Nephron progenitor cell (in vitro differentiated cells): ENCODE measurements around the gene BAZ1B.
"Not testable (repeated sequence)": the region's sequence is repeated elsewhere in the genome, so short reads cannot be mapped to it uniquely, and the experiment has no call there.

Experiments
- DNase-seq: peaks from one replicate; pipeline ENCODE4 v3.0.0; 2021
- H3K27ac Mint-ChIP-seq: 2 replicates; pipeline ENCODE4 v1.8.0; 2021; ENCODE audit warnings: mild to moderate bottlenecking, moderate library complexity, mixed read lengths
- H3K27me3 Mint-ChIP-seq: 2 replicates; pipeline ENCODE4 v1.8.0; 2021; ENCODE audit warnings: mild to moderate bottlenecking, low read depth, mixed read lengths; ENCODE audit not compliant: poor library complexity
- H3K36me3 Mint-ChIP-seq: 2 replicates; pipeline ENCODE4 v1.8.0; 2021; ENCODE audit warnings: low read depth, mixed read lengths
- H3K4me1 Mint-ChIP-seq: 2 replicates; pipeline ENCODE4 v1.8.0; 2021; ENCODE audit warnings: mixed read lengths
- H3K4me3 Mint-ChIP-seq: 2 replicates; pipeline ENCODE4 v1.8.0; 2021; ENCODE audit warnings: mild to moderate bottlenecking, moderate library complexity, mixed read lengths
- H3K9me3 Mint-ChIP-seq: 2 replicates; pipeline ENCODE4 v1.8.0; 2021; ENCODE audit warnings: mild to moderate bottlenecking, moderate library complexity, mixed read lengths
- CTCF ChIP-seq: fragments of 200-600 bp; sonication (generic); IDR thresholded peaks from 2 replicates; pipeline ENCODE4 v1.5.0; 2021; ENCODE audit warnings: antibody characterized with exemption

BAZ1B gene

GRCh38 chr7:73567846-73568685, 46.0 kb upstream of the BAZ1B start:
- no peak for DNase-seq
- no peak overlapping the region for H3K4me3 Mint-ChIP-seq
- no peaks in the 10 kb centered on the region for H3K9me3 Mint-ChIP-seq
- no peaks in the 10 kb centered on the region for H3K27me3 Mint-ChIP-seq
- H3K27ac Mint-ChIP-seq, result peak overlapping the region; percentile 32
- H3K36me3 Mint-ChIP-seq, result peaks cover 33% of the 10 kb centered on the region
- TF ChIP-seq CTCF, result no peak
- peaks cover 13% of the 10 kb centered on the region for H3K4me1 Mint-ChIP-seq

GRCh38 chr7:73567140-73567539, 45.0 kb upstream of the BAZ1B start:
- TF ChIP-seq CTCF, result no peak
- H3K27me3 Mint-ChIP-seq, result peaks cover 6% of the 10 kb centered on the region
- no peak overlapping the region for H3K27ac Mint-ChIP-seq
- H3K4me1 Mint-ChIP-seq, result peaks cover 7% of the 10 kb centered on the region
- DNase-seq, result no peak
- peaks cover 24% of the 10 kb centered on the region for H3K36me3 Mint-ChIP-seq
- H3K4me3 Mint-ChIP-seq, result no peak overlapping the region
- no peaks in the 10 kb centered on the region for H3K9me3 Mint-ChIP-seq

GRCh38 chr7:73566431-73566830, 44.3 kb upstream of the BAZ1B start:
- H3K27me3 Mint-ChIP-seq, DNase-seq, H3K4me1 Mint-ChIP-seq, H3K27ac Mint-ChIP-seq, H3K4me3 Mint-ChIP-seq, H3K9me3 Mint-ChIP-seq: not testable (repeated sequence)
- H3K36me3 Mint-ChIP-seq, result peaks cover 21% of the 10 kb centered on the region

- peaks cover 7% of the 10 kb centered on the region for H3K4me1 Mint-ChIP-seq
- TF ChIP-seq CTCF, result no peak
- H3K27me3 Mint-ChIP-seq, result peaks cover 9% of the 10 kb centered on the region
- no peak overlapping the region for H3K4me3 Mint-ChIP-seq
- H3K27ac Mint-ChIP-seq, result no peak overlapping the region
- peaks cover 17% of the 10 kb centered on the region for H3K36me3 Mint-ChIP-seq
- DNase-seq, result no peak
- no peaks in the 10 kb centered on the region for H3K9me3 Mint-ChIP-seq
Observed at GRCh38 chr7:73565675-73566340, 43.7 kb upstream of the BAZ1B start.

GRCh38 chr7:73560109-73560835, 38.2 kb upstream of the BAZ1B start:
- Mint-ChIP-seq H3K27ac (no peak overlapping the region), H3K36me3 (no peaks in the 10 kb centered on the region), H3K27me3 (peaks cover 30% of the 10 kb centered on the region)

More at GRCh38 chr7:73560109-73560835, 38.2 kb upstream of the BAZ1B start:
- no peak for TF ChIP-seq CTCF
- H3K4me3 Mint-ChIP-seq, result no peak overlapping the region
- peaks cover 31% of the 10 kb centered on the region for H3K4me1 Mint-ChIP-seq
- DNase-seq, result no peak
- H3K9me3 Mint-ChIP-seq, result no peaks in the 10 kb centered on the region
